Gastrocnemius medialis (tissue), 4 donors: ENCODE measurements around the gene ADAMTS19.

ENCODE experiments used
- POLR2A ChIP-seq, 2 donors: fragments of 450-650 bp; IDR thresholded peaks; one replicate each; pipeline ENCODE4 v1.6.1; 2017; ENCODE audit warnings: antibody characterized with exemption in 2 of 2, mild to moderate bottlenecking in 2 of 2, moderate library complexity in 2 of 2
- TF ChIP-seq, protein P1 (sequence below), 5 experiments: fragments of 450-650 bp in 3 of 5; fragments of 200-600 bp in 2 of 5; sonication (generic) in 2 of 5; IDR thresholded peaks in 4 of 5; conservative IDR thresholded peaks in 1 of 5; 1 replicate in 4 of 5; 2 replicates in 1 of 5; pipeline ENCODE4 v1.5.1; 2016 to 2019; ENCODE audit warnings: antibody characterized with exemption in 5 of 5, mild to moderate bottlenecking in 3 of 5, moderate library complexity in 3 of 5

DNA sequence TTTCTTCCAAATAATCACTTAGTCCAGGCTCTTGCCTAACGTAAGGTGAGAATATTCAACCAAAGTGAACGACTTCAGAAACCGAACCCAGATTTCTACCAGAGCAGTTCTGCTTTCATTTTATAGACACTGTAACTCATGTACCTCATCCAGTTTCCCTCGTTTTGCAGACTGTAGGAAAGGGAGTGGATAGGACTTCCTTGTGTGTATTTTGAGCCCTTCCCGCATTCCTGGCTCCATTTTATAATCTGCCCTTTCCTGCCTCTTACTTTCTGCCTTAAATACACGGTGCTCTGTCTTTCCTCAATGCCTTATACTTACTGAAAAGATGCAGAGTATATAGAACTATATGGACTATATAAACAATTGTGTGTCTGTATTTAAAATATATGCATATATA lies 308.6 kb downstream of the ADAMTS19 start:
- TF ChIP-seq, protein P1, sequence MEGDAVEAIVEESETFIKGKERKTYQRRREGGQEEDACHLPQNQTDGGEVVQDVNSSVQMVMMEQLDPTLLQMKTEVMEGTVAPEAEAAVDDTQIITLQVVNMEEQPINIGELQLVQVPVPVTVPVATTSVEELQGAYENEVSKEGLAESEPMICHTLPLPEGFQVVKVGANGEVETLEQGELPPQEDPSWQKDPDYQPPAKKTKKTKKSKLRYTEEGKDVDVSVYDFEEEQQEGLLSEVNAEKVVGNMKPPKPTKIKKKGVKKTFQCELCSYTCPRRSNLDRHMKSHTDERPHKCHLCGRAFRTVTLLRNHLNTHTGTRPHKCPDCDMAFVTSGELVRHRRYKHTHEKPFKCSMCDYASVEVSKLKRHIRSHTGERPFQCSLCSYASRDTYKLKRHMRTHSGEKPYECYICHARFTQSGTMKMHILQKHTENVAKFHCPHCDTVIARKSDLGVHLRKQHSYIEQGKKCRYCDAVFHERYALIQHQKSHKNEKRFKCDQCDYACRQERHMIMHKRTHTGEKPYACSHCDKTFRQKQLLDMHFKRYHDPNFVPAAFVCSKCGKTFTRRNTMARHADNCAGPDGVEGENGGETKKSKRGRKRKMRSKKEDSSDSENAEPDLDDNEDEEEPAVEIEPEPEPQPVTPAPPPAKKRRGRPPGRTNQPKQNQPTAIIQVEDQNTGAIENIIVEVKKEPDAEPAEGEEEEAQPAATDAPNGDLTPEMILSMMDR (IDR thresholded peaks at IDR 0.05 in 4 of 5, conservative IDR thresholded peaks at IDR 0.05 in 1 of 5), result no peak
- no peak for TF ChIP-seq POLR2A (IDR thresholded peaks at IDR 0.05)
